Osteocyte (in vitro differentiated cells): ENCODE data around the gene SIRPB1. TPM values are rescaled to one million over a fixed set of nuclear protein-coding genes. Genes with fewer than 3 reads are reported as not detected.
A peak's percentile ranks its signal among the peaks of the same experiment; 100 is the strongest.
"Not testable (repeated sequence)": the region's sequence is repeated elsewhere in the genome, so short reads cannot be mapped to it uniquely, and the experiment has no call there.

Experiments used
- DNase-seq: peaks from one replicate; pipeline ENCODE4 v3.0.0; 2021; ENCODE audit warnings: mixed read lengths; ENCODE audit not compliant: unreplicated experiment; ENCODE audit errors: extremely low spot score
- H3K27ac Mint-ChIP-seq: one replicate; pipeline ENCODE4 v1.8.0; 2021; ENCODE audit warnings: mild to moderate bottlenecking, mixed read lengths; ENCODE audit not compliant: unreplicated experiment
- H3K27me3 Mint-ChIP-seq: one replicate; pipeline ENCODE4 v1.8.0; 2021; ENCODE audit warnings: mixed read lengths; ENCODE audit not compliant: unreplicated experiment
- H3K36me3 Mint-ChIP-seq: one replicate; pipeline ENCODE4 v1.8.0; 2021; ENCODE audit warnings: mixed read lengths; ENCODE audit not compliant: unreplicated experiment
- H3K4me1 Mint-ChIP-seq: one replicate; pipeline ENCODE4 v1.8.0; 2021; ENCODE audit warnings: mixed read lengths; ENCODE audit not compliant: unreplicated experiment
- H3K4me3 Mint-ChIP-seq: one replicate; pipeline ENCODE4 v1.8.0; 2021; ENCODE audit warnings: mild to moderate bottlenecking, moderate library complexity, mixed read lengths; ENCODE audit not compliant: unreplicated experiment
- H3K9me3 Mint-ChIP-seq: one replicate; pipeline ENCODE4 v1.8.0; 2021; ENCODE audit warnings: mixed read lengths; ENCODE audit not compliant: unreplicated experiment
- CTCF ChIP-seq: fragments of 200-600 bp; sonication (generic); IDR thresholded peaks from 2 replicates; pipeline ENCODE4 v1.5.0; 2021; ENCODE audit warnings: antibody characterized with exemption, mild to moderate bottlenecking, moderate library complexity
- total RNA-seq: library from RNA; stranded (reverse); gene quantifications from 2 replicates; pipeline ENCODE4 v1.2.1, GENCODE V29; 2021

SIRPB1 gene
- total RNA-seq, 1 donor from 2014 or later: 1.1 TPM

GRCh38 chr20:1648101-1648500 lies 28.3 kb upstream of the SIRPB1 start:
- no peaks in the 10 kb centered on the region for H3K36me3 Mint-ChIP-seq
- H3K4me3 Mint-ChIP-seq: no peak overlapping the region
- no peak for DNase-seq
- H3K27me3 Mint-ChIP-seq: peaks cover 3% of the 10 kb centered on the region
- H3K4me1 Mint-ChIP-seq: peaks cover 3% of the 10 kb centered on the region
- H3K27ac Mint-ChIP-seq: no peak overlapping the region
- peaks cover 4% of the 10 kb centered on the region for H3K9me3 Mint-ChIP-seq
- no peak for TF ChIP-seq CTCF

- H3K27ac Mint-ChIP-seq: no peak overlapping the region
- no peaks in the 10 kb centered on the region for H3K36me3 Mint-ChIP-seq
- no peak overlapping the region for H3K4me3 Mint-ChIP-seq
- H3K4me1 Mint-ChIP-seq: peaks cover 3% of the 10 kb centered on the region
- TF ChIP-seq CTCF: no peak
- peaks cover 4% of the 10 kb centered on the region for H3K9me3 Mint-ChIP-seq
- no peak for DNase-seq
- H3K27me3 Mint-ChIP-seq: peaks cover 3% of the 10 kb centered on the region
Measured at GRCh38 chr20:1646975-1647431, 27.2 kb upstream of the SIRPB1 start.

GRCh38 chr20:1644101-1644962 lies 24.5 kb upstream of the SIRPB1 start:
- H3K4me3 Mint-ChIP-seq: no peak overlapping the region
- H3K4me1 Mint-ChIP-seq: no peaks in the 10 kb centered on the region
- H3K27me3 Mint-ChIP-seq: no peaks in the 10 kb centered on the region
- no peaks in the 10 kb centered on the region for H3K9me3 Mint-ChIP-seq
- TF ChIP-seq CTCF: no peak
- peak; percentile 77 for DNase-seq
- H3K27ac Mint-ChIP-seq: no peak overlapping the region
- no peaks in the 10 kb centered on the region for H3K36me3 Mint-ChIP-seq

GRCh38 chr20:1638643-1639042 lies 18.8 kb upstream of the SIRPB1 start:
- not testable (repeated sequence) for H3K4me3 Mint-ChIP-seq, H3K27ac Mint-ChIP-seq, H3K36me3 Mint-ChIP-seq, H3K4me1 Mint-ChIP-seq, H3K9me3 Mint-ChIP-seq, H3K27me3 Mint-ChIP-seq, DNase-seq

GRCh38 chr20:1637755-1638154 lies 17.9 kb upstream of the SIRPB1 start:
- Mint-ChIP-seq H3K4me3 (no peak overlapping the region), H3K27me3 (no peaks in the 10 kb centered on the region), H3K4me1 (no peaks in the 10 kb centered on the region), H3K36me3 (no peaks in the 10 kb centered on the region), H3K27ac (no peak overlapping the region), H3K9me3 (no peaks in the 10 kb centered on the region)
- no peak for DNase-seq
- TF ChIP-seq CTCF: no peak
